Adrenal gland (tissue), 12 donors: ENCODE data around the gene DLK2. TPM values are rescaled to one million over a fixed set of nuclear protein-coding genes. Genes with fewer than 3 reads are reported as not detected.

Experiments
- DNase-seq, 7 donors: peaks; one replicate each; pipeline ENCODE4 v3.0.0-alpha.2; 2019 to 2020
- H3K27ac ChIP-seq, 5 donors: fragments of 200-600 bp; sonication (generic) in 4 of 5; 1 replicate in 3 of 5; 2 replicates in 2 of 5; pipeline versions ENCODE4 v1.5.1 to v1.8.0; 2016 to 2020; ENCODE audit warnings: mild to moderate bottlenecking in 1 of 5
- H3K27me3 ChIP-seq: fragments of 200-600 bp; 2 replicates; pipeline ENCODE4 v1.8.0; 2021
- H3K36me3 ChIP-seq, 2 donors: fragments of 200-600 bp; replicated peaks in 1 of 2; 1 replicate in 1 of 2; 2 replicates in 1 of 2; pipeline versions ENCODE4 v1.5.1 to v1.8.0; 2018 to 2022
- H3K4me1 ChIP-seq, 2 donors: fragments of 200-600 bp; replicated peaks in 1 of 2; 1 replicate in 1 of 2; 2 replicates in 1 of 2; pipeline versions ENCODE4 v1.5.1 to v1.8.0; 2018 to 2021
- H3K4me3 ChIP-seq, 4 donors: fragments of 200-600 bp; sonication (generic) in 3 of 4; one replicate each; pipeline ENCODE4 v1.5.1; 2016 to 2018
- H3K9me3 ChIP-seq, 3 donors: fragments of 200-600 bp; sonication (generic) in 1 of 3; replicated peaks in 1 of 3; 1 replicate in 2 of 3; 2 replicates in 1 of 3; pipeline versions ENCODE4 v1.5.1 to v1.8.0; 2016 to 2021
- POLR2A ChIP-seq, 2 donors: fragments of 450-650 bp; IDR thresholded peaks; one replicate each; pipeline ENCODE4 v1.6.1; 2017; ENCODE audit warnings: antibody characterized with exemption in 2 of 2, mild to moderate bottlenecking in 2 of 2, moderate library complexity in 1 of 2
- WGBS, 4 donors: extraction: QIAGEN DNeasy Blood & Tissue Kit in 2 of 4; methylation state at CpG; one replicate each; pipeline versions ENCODE4 v1.1.5 to v1.1.7; 2013 to 2017; 5-methylcytosine and 5-hydroxymethylcytosine counted together
- intact Hi-C, 2 donors: fragments of 100-400 bp; cut with DNase I; formaldehyde crosslinking; loops; one replicate each; pipeline versions ENCODE4 v1.14.1 to v1.15.0; 2022 to 2023
- polyA plus RNA-seq, 3 donors: library from polyadenylated mRNA; stranded (reverse); fragments of 200-250 nt in 2 of 3; fragments of 350-450 nt in 1 of 3; fragmentation: Illumina TruSeq in 1 of 3; extraction: RNeasy Lipid Tissue Mini Kit (QIAGEN cat#74804) in 1 of 3; gene quantifications; one replicate each; pipeline ENCODE4 v1.2.3, GENCODE V29; 2013 to 2014
- total RNA-seq, 9 donors: library from RNA; depleted of rRNA in 4 of 9; stranded (reverse); fragments of >200 nt in 4 of 9; fragments of 120-200 nt in 1 of 9; fragmentation: NEBNext Ultra II Directional in 1 of 9; extraction: Animal tissue kit (Norgen Biotek cat#: 25700) in 1 of 9; gene quantifications; one replicate each; pipeline versions ENCODE4 v1.1.0 to v1.2.4, GENCODE V29; 2013 to 2023
- TF ChIP-seq, protein P1 (sequence below), 6 experiments: fragments of 450-650 bp in 4 of 6; fragments of 200-600 bp in 2 of 6; sonication (generic) in 1 of 6; IDR thresholded peaks; 1 replicate in 5 of 6; 2 replicates in 1 of 6; pipeline versions ENCODE4 v1.5.1 to v1.8.0; 2016 to 2021; ENCODE audit warnings: antibody characterized with exemption in 6 of 6, mild to moderate bottlenecking in 2 of 6, moderate library complexity in 1 of 6
- donor health status: healthy with polysubstance abuse.
- donor health status: Bipolar disorder and iron deficiency.
- donor health status: DM: yes; HTN: yes; CAD: no.
- donor health status: DM: no; HTN: no; CAD: no.
- donor health status: DM: no; HTN: no; CAD: no.
- donor health status: DM: yes; HTN: yes; CAD: no.

The DLK2 gene
- total and polyA plus RNA-seq, 12 donors = 0.14 to 3.9 (median 1.1) TPM; not detected in 4

DNA sequence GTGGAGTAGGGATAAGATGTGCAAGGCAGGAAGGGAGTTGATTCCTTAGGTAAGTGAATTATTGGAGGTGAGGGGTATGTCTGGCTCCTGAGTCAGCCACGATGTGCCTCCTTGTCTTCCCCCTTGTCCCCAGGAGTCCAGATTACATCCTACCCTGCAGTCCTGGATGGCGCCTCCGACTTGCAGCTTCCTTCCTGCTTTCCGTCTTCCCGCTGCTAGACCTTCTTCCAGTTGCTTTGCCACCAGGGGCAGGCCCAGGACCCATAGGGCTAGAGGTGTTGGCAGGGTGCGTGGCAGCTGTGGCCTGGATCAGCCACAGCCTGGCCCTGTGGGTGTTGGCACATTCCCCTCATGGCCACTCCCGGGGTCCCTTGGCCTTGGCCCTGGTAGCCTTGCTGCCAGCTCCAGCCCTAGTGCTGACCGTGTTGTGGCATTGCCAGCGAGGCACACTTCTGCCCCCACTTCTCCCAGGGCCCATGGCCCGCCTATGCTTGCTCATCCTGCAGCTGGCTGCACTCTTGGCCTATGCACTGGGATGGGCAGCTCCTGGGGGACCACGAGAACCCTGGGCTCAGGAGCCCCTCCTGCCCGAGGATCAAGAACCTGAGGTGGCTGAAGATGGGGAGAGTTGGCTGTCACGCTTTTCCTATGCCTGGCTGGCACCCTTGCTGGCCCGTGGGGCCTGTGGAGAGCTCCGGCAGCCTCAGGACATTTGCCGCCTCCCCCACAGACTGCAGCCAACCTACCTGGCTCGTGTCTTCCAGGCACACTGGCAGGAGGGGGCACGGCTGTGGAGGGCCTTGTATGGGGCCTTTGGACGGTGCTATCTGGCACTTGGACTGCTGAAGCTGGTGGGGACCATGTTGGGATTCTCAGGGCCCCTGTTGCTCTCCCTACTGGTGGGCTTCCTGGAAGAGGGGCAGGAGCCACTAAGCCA, 23.1 kb downstream of the DLK2 start:
- intact Hi-C loops = no loop called here
- Histone ChIP-seq H3K27me3 (no peaks in the 10 kb centered on the region), H3K4me1 (peaks cover 17 to 29% of the 10 kb centered on the region in 2 donors), H3K36me3 (peaks cover 0 to 18% of the 10 kb centered on the region in 2 donors), H3K4me3 (no peak overlapping the region), H3K27ac (no peak overlapping the region), H3K9me3 (no peaks in the 10 kb centered on the region)
- DNase-seq = no peak
- TF ChIP-seq, protein P1, sequence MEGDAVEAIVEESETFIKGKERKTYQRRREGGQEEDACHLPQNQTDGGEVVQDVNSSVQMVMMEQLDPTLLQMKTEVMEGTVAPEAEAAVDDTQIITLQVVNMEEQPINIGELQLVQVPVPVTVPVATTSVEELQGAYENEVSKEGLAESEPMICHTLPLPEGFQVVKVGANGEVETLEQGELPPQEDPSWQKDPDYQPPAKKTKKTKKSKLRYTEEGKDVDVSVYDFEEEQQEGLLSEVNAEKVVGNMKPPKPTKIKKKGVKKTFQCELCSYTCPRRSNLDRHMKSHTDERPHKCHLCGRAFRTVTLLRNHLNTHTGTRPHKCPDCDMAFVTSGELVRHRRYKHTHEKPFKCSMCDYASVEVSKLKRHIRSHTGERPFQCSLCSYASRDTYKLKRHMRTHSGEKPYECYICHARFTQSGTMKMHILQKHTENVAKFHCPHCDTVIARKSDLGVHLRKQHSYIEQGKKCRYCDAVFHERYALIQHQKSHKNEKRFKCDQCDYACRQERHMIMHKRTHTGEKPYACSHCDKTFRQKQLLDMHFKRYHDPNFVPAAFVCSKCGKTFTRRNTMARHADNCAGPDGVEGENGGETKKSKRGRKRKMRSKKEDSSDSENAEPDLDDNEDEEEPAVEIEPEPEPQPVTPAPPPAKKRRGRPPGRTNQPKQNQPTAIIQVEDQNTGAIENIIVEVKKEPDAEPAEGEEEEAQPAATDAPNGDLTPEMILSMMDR (IDR thresholded peaks at IDR 0.05) = no peak
- no peak for TF ChIP-seq POLR2A (IDR thresholded peaks at IDR 0.05)
- WGBS, 4 donors = 83 to 90% (median 87%) methylated on average over 5 to 19 of the region's 19 CpGs

DNA sequence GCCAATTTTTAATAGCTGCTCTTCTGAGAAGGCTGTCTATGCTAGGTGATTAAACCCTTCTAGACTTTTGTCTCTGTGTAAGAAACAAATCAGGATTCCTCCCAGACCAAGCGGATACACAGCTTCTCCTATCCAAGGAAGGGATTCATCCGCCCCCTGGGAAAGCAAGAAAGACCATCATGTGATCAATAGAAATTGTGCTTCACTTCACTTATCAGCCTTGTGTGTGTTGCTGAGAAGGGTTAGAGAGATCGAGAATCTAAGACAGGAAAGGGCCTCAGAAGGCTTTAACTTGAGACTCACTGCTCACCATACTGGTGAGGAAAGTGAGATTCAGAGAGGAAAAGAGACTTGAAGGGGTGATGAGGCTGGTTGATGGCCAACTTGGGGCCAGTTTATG, 26.5 kb downstream of the DLK2 start:
- Histone ChIP-seq H3K9me3 (no peaks in the 10 kb centered on the region), H3K4me1 (peaks cover 13 to 19% of the 10 kb centered on the region in 2 donors), H3K27me3 (no peaks in the 10 kb centered on the region), H3K4me3 (no peak overlapping the region), H3K36me3 (peaks cover 0 to 15% of the 10 kb centered on the region in 2 donors), H3K27ac (no peak overlapping the region)
- no peak for TF ChIP-seq POLR2A (IDR thresholded peaks at IDR 0.05)
- TF ChIP-seq, protein P1 (IDR thresholded peaks at IDR 0.05) = no peak
- 89 to 96% (median 93%) methylated on average over 3 of the region's 3 CpGs for WGBS, 4 donors
- DNase-seq = no peak
- intact Hi-C loops = loop anchor here in 1 of 2 donors (5.0 kb wide), 1 partner anchor 62 kb away; the partner anchor contains the start of gene ZNF318

DNA sequence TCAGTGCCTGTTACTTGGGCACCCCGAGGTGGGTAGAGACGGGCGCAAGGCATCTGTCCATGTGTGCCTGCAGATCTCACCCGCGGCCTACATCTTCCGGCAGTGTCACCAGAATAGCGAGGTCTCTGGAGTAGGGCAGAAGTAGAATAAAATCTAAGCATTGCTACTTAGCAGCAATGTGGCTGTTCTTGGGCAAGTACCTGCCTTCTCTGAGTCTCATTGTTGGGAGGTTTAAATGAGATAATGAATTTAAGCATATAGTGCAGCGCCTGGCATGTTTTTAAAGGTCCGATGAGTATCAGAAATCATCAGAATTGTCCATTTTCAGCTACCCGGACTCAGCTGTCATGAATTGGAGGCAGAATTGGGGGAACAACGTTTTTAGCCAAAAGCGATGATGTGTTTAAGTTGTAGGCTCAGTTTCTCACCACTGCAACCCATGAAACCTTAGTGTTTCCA, 27.2 kb downstream of the DLK2 start:
- intact Hi-C loops = loop anchor here in 1 of 2 donors (5.0 kb wide), 1 partner anchor 61 kb away; the partner anchor contains the start of gene ZNF318
- 14 to 18% (median 17%) methylated on average over 9 to 12 of the region's 12 CpGs for WGBS, 4 donors
- no peaks in the 10 kb centered on the region for H3K9me3 ChIP-seq
- H3K4me3 ChIP-seq = peak overlapping the region; percentile 59 to 94 (median 68)
- DNase-seq = no peak
- no peaks in the 10 kb centered on the region for H3K27me3 ChIP-seq
- no peak for TF ChIP-seq POLR2A (IDR thresholded peaks at IDR 0.05)
- TF ChIP-seq, protein P1 (IDR thresholded peaks at IDR 0.05) = no peak
- peak overlapping the region; percentile 79 to 96 (median 81) for H3K27ac ChIP-seq
- peaks cover 0 to 12% of the 10 kb centered on the region in 2 donors for H3K36me3 ChIP-seq
- H3K4me1 ChIP-seq = peaks cover 13 to 19% of the 10 kb centered on the region in 2 donors

DNA sequence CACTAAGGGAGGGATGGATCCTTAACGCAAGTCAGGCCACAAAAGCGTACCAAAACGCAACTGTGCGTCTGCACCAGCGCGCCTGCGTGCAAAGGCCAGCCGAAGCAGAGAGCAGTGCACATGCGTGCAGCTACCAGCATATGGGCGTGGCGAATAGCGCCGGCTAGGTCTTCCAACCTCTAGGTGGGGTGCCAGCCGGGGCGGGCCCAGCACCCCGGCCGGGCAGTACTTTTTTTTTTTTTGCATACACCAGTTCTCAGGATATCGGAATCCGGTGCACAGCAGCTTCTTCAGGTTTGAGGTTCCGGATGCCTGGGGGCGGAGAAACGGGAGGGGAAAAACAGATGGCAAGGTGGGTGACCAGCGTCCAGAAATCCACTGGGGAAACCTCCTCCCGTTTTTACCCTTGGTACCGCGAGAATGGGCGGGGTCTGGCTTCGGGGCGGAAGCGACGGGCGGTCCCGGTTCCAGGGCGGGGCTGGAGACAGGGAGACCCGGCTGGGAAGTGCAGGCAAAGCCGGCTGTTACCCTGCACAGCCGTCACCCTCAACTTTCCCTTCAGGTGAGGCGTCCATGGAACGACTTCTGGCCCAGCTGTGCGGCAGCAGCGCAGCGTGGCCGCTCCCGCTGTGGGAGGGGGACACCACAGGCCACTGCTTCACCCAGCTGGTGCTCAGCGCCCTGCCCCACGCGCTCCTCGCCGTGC, 27.8 kb downstream of the DLK2 start, which contains the start of gene ABCC10:
Gene ABCC10 (plus strand): TSS at position 136 of the 706 bp plus-strand sequence. CDS start 438 bp downstream, at position 574.
- H3K27ac ChIP-seq = peak within 1 kb of the TSS; percentile 79 to 96 (median 81)

More for the DNA sequence above, 27.8 kb downstream of the DLK2 start, which contains the start of gene ABCC10:
- TF ChIP-seq, protein P1 (IDR thresholded peaks at IDR 0.05) = peak; percentile 26 to 64 (median 46)
- TF ChIP-seq POLR2A (IDR thresholded peaks at IDR 0.05) = peak; percentile 48 to 66
- Histone ChIP-seq H3K4me3 (peak within 1 kb of the TSS; percentile 59 to 94 (median 68)), H3K9me3 (no peaks in the 10 kb centered on the region), H3K27me3 (no peaks in the 10 kb centered on the region), H3K36me3 (peaks cover 0 to 6% of the 10 kb centered on the region in 2 donors), H3K4me1 (peaks cover 13 to 19% of the 10 kb centered on the region in 2 donors)
- WGBS, 4 donors = 0% methylated on average over 25 to 49 of the region's 49 CpGs
- DNase-seq = peak; percentile 94 to 98 (median 97)
- intact Hi-C loops = loop anchor here in 1 of 2 donors (5.0 kb wide), 1 partner anchor 60 kb away; the partner anchor contains the start of gene ZNF318
